HCT116 (cell line): ENCODE data around the gene RRAGD. TPM values are rescaled to one million over a fixed set of nuclear protein-coding genes. Genes with fewer than 3 reads are reported as not detected.

Experiments used
- ATAC-seq: fragments of 200-7000 bp; cut with Tn5 transposase; 2 replicates; pipeline ENCODE4 v1.9.1; 2020; ENCODE audit warnings: mild to moderate bottlenecking, moderate library complexity
- BruUV-seq: library from RNA; stranded (reverse); fragments of 400-500 nt; replicated peaks from 2 replicates; lab custom pipeline; 2021; lab: Mats Ljungman, UMichigan
- CTCF ChIA-PET: fragments of 300-600 bp; sonication (Branson Sonifier 250); formaldehyde crosslinking; loops from one replicate; lab custom pipeline; 2021; ENCODE audit warnings: antibody characterized with exemption; lab: Charles Lee
- POLR2A ChIA-PET: fragments of 300-600, 350-600 bp; sonication (Branson Sonifier 250); formaldehyde crosslinking; loops from one replicate; lab custom pipeline; 2021; ENCODE audit warnings: antibody characterized with exemption; lab: Charles Lee
- RAD21 ChIA-PET, 2 experiments: fragments of 300-600 bp; sonication (Branson Sonifier 250); formaldehyde crosslinking; loops; one replicate each; lab custom pipeline; 2023; ENCODE audit warnings: low total read pairs in 2 of 2; ENCODE audit not compliant: uncharacterized antibody in 2 of 2, unreplicated experiment in 2 of 2, low non-redundant PET in 1 of 2; lab: Charles Lee
- DNase-seq: peaks from one replicate; pipeline ENCODE4 v3.0.0-alpha.2; 2010; ENCODE audit warnings: low read depth, low spot score
- H2AFZ ChIP-seq: fragments of 200-600 bp; shearing (Covaris generic), sonication (generic); 2 replicates; pipeline ENCODE4 v1.6.1; 2017; ENCODE audit warnings: low read depth, mixed run types, mixed read lengths, antibody characterized with exemption, low read length; ENCODE audit not compliant: poor library complexity, severe bottlenecking
- H3K27ac ChIP-seq: 2 replicates; pipeline ENCODE4 v1.5.1; 2012; ENCODE audit warnings: low read depth, low read length
- H3K27me3 ChIP-seq: fragments of 200-600 bp; sonication (generic); 2 replicates; pipeline ENCODE4 v1.6.1; 2016; ENCODE audit warnings: mixed run types, low read length, mixed read lengths; ENCODE audit not compliant: insufficient read depth
- H3K36me3 ChIP-seq, 2 experiments: fragments of 200-500 bp in 1 of 2; fragments of 200-600 bp in 1 of 2; sonication (Bioruptor generic) in 1 of 2; sonication (generic) in 1 of 2; 2 replicates each; pipeline versions ENCODE4 v1.5.1 to v1.6.1; 2014 to 2016; ENCODE audit warnings: low read length in 2 of 2, inconsistent platforms in 1 of 2, mixed read lengths in 1 of 2, mixed run types in 1 of 2; ENCODE audit not compliant: insufficient read depth in 2 of 2, control insufficient read depth in 1 of 2
- H3K4me1 ChIP-seq, 2 experiments: fragments of 200-600 bp in 1 of 2; sonication (generic) in 1 of 2; 2 replicates each; pipeline versions ENCODE4 v1.5.1 to v1.6.1; 2012 to 2017; ENCODE audit warnings: low read length in 2 of 2, inconsistent platforms in 1 of 2, mild to moderate bottlenecking in 1 of 2, mixed read lengths in 1 of 2, mixed run types in 1 of 2, moderate library complexity in 1 of 2; ENCODE audit not compliant: insufficient read depth in 2 of 2, control insufficient read depth in 1 of 2
- H3K4me2 ChIP-seq: fragments of 200-600 bp; sonication (generic); 2 replicates; pipeline ENCODE4 v1.6.1; 2017; ENCODE audit warnings: mixed run types, low read length, mixed read lengths
- H3K4me3 ChIP-seq, 2 experiments: fragments of 200-600 bp in 1 of 2; sonication (generic) in 1 of 2; replicated peaks in 1 of 2; 2 replicates each; pipeline ENCODE4 v1.5.1; 2011 to 2016; ENCODE audit warnings: low read length in 2 of 2, control low read depth in 1 of 2, low read depth in 1 of 2, mild to moderate bottlenecking in 1 of 2, mixed read lengths in 1 of 2, mixed run types in 1 of 2
- H3K79me2 ChIP-seq: fragments of 200-600 bp; sonication (generic); 2 replicates; pipeline ENCODE4 v1.6.1; 2017; ENCODE audit warnings: mild to moderate bottlenecking, mixed run types, low read length, moderate library complexity, mixed read lengths; ENCODE audit not compliant: insufficient read depth
- H3K9ac ChIP-seq: fragments of 200-600 bp; sonication (generic); 2 replicates; pipeline ENCODE4 v1.6.1; 2016; ENCODE audit warnings: low read length, mixed read lengths
- H3K9me2 ChIP-seq: fragments of 200-600 bp; sonication (generic), shearing (Covaris generic); 2 replicates; pipeline ENCODE4 v1.6.1; 2017; ENCODE audit warnings: mixed run types, mild to moderate bottlenecking, moderate library complexity; ENCODE audit not compliant: insufficient read depth
- H3K9me3 ChIP-seq, 2 experiments: fragments of 200-500 bp in 1 of 2; fragments of 200-600 bp in 1 of 2; sonication (Bioruptor generic) in 1 of 2; sonication (generic) in 1 of 2; 2 replicates each; pipeline ENCODE4 v1.6.1; 2014 to 2017; ENCODE audit warnings: low read length in 2 of 2, mixed read lengths in 2 of 2, inconsistent platforms in 1 of 2, low read depth in 1 of 2, mild to moderate bottlenecking in 1 of 2, mixed run types in 1 of 2, moderate library complexity in 1 of 2; ENCODE audit not compliant: control insufficient read depth in 1 of 2, insufficient read depth in 1 of 2
- H4K20me1 ChIP-seq: fragments of 200-600 bp; sonication (generic), shearing (Covaris generic); 2 replicates; pipeline ENCODE4 v1.6.1; 2017; ENCODE audit warnings: mixed run types, mild to moderate bottlenecking, moderate library complexity; ENCODE audit not compliant: insufficient read depth
- ATF3 ChIP-seq: IDR thresholded peaks from 2 replicates; pipeline ENCODE4 v1.6.1; 2012
- CTCF ChIP-seq, 3 experiments: fragments of 200-600 bp in 1 of 3; sonication (generic) in 1 of 3; IDR thresholded peaks in 2 of 3; conservative IDR thresholded peaks in 1 of 3; 2 replicates each; pipeline ENCODE4 v1.5.1; 2012 to 2017; ENCODE audit warnings: low read depth in 2 of 3, low read length in 2 of 3, antibody characterized with exemption in 1 of 3, borderline replicate concordance in 1 of 3, control low read depth in 1 of 3, mild to moderate bottlenecking in 1 of 3, mixed read lengths in 1 of 3, mixed run types in 1 of 3, moderate library complexity in 1 of 3; ENCODE audit not compliant: insufficient read depth in 1 of 3
- EGR1 ChIP-seq: IDR thresholded peaks from 2 replicates; pipeline ENCODE4 v1.6.1; 2012; ENCODE audit warnings: low read depth
- EZH2 ChIP-seq: fragments of 200-600 bp; sonication (generic); IDR thresholded peaks from 2 replicates; pipeline ENCODE4 v1.6.1; 2017; ENCODE audit warnings: antibody characterized with exemption, mixed run types
- MAX ChIP-seq: IDR thresholded peaks from 2 replicates; pipeline ENCODE4 v1.6.1; 2012
- POLR2AphosphoS5 ChIP-seq: IDR thresholded peaks from 2 replicates; pipeline ENCODE4 v1.6.1; 2011; ENCODE audit warnings: mild to moderate bottlenecking, low read depth, low read length, moderate library complexity
- RAD21 ChIP-seq: IDR thresholded peaks from 2 replicates; pipeline ENCODE4 v1.6.1; 2012; ENCODE audit warnings: low read depth, mild to moderate bottlenecking
- SIN3A ChIP-seq: IDR thresholded peaks from 2 replicates; pipeline ENCODE4 v1.6.1; 2012; ENCODE audit warnings: low read depth
- SRF ChIP-seq: IDR thresholded peaks from 2 replicates; pipeline ENCODE4 v1.6.1; 2012; ENCODE audit warnings: low read depth
- ZBTB33 ChIP-seq: IDR thresholded peaks from 2 replicates; pipeline ENCODE4 v1.6.1; 2011; ENCODE audit warnings: mild to moderate bottlenecking, low read length, moderate library complexity; ENCODE audit not compliant: insufficient replicate concordance; ENCODE audit errors: extremely low read depth
- ZFX ChIP-seq: fragments of 450-650 bp; IDR thresholded peaks from 2 replicates; pipeline ENCODE4 v1.6.1; 2017
- intact Hi-C: fragments of 100-400 bp; cut with micrococcal nuclease; formaldehyde crosslinking; loops from 2 replicates; pipeline ENCODE4 v1.10.0; 2022
- total RNA-seq: library from RNA; stranded (reverse); gene quantifications from one replicate; pipeline ENCODE4 v1.2.1, GENCODE V29; 2021; ENCODE audit not compliant: unreplicated experiment

Gene RRAGD
- total RNA-seq, 1 experiment from 2014 or later = 15.9 TPM

- no peaks in the 10 kb centered on the region for H3K79me2 ChIP-seq
- RAD21 ChIA-PET = no interaction called here
- H3K27ac ChIP-seq = peak overlapping the region; percentile 51; the same call in 1 of the 2 replicates
- TF ChIP-seq EZH2 (no peak), ZFX (peak; percentile 67), ATF3 (no peak), SRF (no peak)
- H3K9me2 ChIP-seq = no peaks in the 10 kb centered on the region
- ATAC-seq (no peak; the same call in 1 of the 2 replicates), DNase-seq (no peak)
- H3K4me3 ChIP-seq = peak overlapping the region; percentile 55 to 61
- no peaks in the 10 kb centered on the region for H4K20me1 ChIP-seq
- intact Hi-C loops = loop anchor here (5.0 to 10.0 kb wide), 2 partner anchors 361 to 1044 kb away; no protein-coding TSS in a partner anchor
- H3K9ac ChIP-seq = peak overlapping the region; percentile 65
- peak overlapping the region; percentile 75 for H3K4me2 ChIP-seq
- H3K36me3 ChIP-seq = no peaks in the 10 kb centered on the region
- no TSS peak for BruUV-seq
- H3K27me3 ChIP-seq = no peaks in the 10 kb centered on the region
- H3K9me3 ChIP-seq = no peaks in the 10 kb centered on the region
- CTCF ChIA-PET = interaction anchor here (0.9 to 1.2 kb wide), 3 partner anchors 61 to 450 kb away, joined by 3 to 6 read pairs (median 3); no protein-coding TSS in a partner anchor
- no peak overlapping the region for H2AFZ ChIP-seq
- H3K4me1 ChIP-seq = peaks cover 0 to 20% of the 10 kb centered on the region in 2 experiments; a peak in 2 of 4 replicates
- POLR2A ChIA-PET = no interaction called here
These were observed 21.4 kb upstream of the RRAGD start for GRCh38 chr6:89433252-89434149.

DNA sequence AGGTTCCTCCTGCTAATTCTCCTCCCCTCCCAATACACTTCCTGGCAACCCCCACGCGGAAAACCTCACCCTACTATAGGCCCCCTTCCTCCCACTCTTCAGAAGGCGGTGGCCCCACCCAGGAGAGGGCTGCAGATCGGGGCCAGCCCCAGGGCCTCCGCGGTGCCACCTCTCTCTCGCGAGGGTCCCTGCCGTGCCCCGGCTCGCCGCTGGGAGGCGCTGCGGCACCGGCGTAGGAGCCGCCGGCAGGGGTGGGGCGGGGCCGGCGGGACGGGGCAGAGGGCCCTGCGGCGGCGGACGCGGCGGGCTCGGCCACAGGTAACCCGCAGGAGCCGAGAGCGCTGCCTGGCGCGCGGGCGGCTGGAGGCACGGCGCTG lies 20.8 kb upstream of the RRAGD start, which contains the start of gene ANKRD6:
ANKRD6 (plus strand) TSS at position 278 of the 377 bp plus-strand sequence. CDS start 133,825 bp downstream, outside the sequence.
- Histone ChIP-seq H3K9me3 (no peaks in the 10 kb centered on the region), H2AFZ (peak within 1 kb of the TSS; percentile 99), H3K79me2 (no peaks in the 10 kb centered on the region), H3K4me3 (peak within 1 kb of the TSS; percentile 55 to 61), H3K9ac (peak within 1 kb of the TSS; percentile 65), H3K4me1 (peaks cover 0 to 14% of the 10 kb centered on the region in 2 experiments; a peak in 2 of 4 replicates), H3K9me2 (no peaks in the 10 kb centered on the region), H3K27ac (peak within 1 kb of the TSS; percentile 51; the same call in 1 of the 2 replicates), H3K27me3 (no peaks in the 10 kb centered on the region), H3K36me3 (no peaks in the 10 kb centered on the region), H4K20me1 (no peaks in the 10 kb centered on the region), H3K4me2 (peak within 1 kb of the TSS; percentile 75)
- intact Hi-C loops = loop anchor here (1.0 to 10.0 kb wide), 3 partner anchors 177 to 1044 kb away; no protein-coding TSS in a partner anchor
- ChIA-PET CTCF (interaction anchor here (0.7 to 1.4 kb wide), 5 partner anchors 61 to 450 kb away, joined by 3 to 9 read pairs (median 6); no protein-coding TSS in a partner anchor), POLR2A (no interaction called here), RAD21 (interaction anchor here in 1 of 2 experiments (0.7 kb wide), 1 partner anchor 10 kb away, joined by 3 read pairs; no protein-coding TSS in a partner anchor)
- peak; percentile 97 for ATAC-seq
- TF ChIP-seq POLR2AphosphoS5 = peak; percentile 63
- TF ChIP-seq CTCF (IDR thresholded peaks at IDR 0.05 in 2 of 3, conservative IDR thresholded peaks at IDR 0.05 in 1 of 3; ENCODE audit: borderline replicate concordance in 1 of 3, insufficient read depth in 1 of 3, low read depth in 2 of 3, low read length in 2 of 3) = peak; percentile 54 to 83 (median 80); a peak in 5 of 6 replicates
- TF ChIP-seq SIN3A = no peak
- peak; percentile 82 for TF ChIP-seq RAD21
- TF ChIP-seq EGR1 = no peak
- TF ChIP-seq ZFX = no peak; the same call in 1 of the 2 replicates
- peak; percentile 74 for TF ChIP-seq ZBTB33
- TF ChIP-seq MAX = no peak
- BruUV-seq = no TSS peak
- peak; percentile 28 for DNase-seq
